GM18868 (cell line): ENCODE results near the gene USP49.
A peak's percentile ranks its signal among the peaks of the same experiment; 100 is the strongest.
"Not testable (repeated sequence)": the region's sequence is repeated elsewhere in the genome, so short reads cannot be mapped to it uniquely, and the experiment has no call there.

ENCODE experiments used
- ATAC-seq: cut with Tn5 transposase; IDR thresholded peaks from one replicate; pipeline ENCODE4 v1.9.1; 2021; ENCODE audit warnings: mild to moderate bottlenecking, moderate library complexity; ENCODE audit not compliant: unreplicated experiment

The USP49 gene

DNA sequence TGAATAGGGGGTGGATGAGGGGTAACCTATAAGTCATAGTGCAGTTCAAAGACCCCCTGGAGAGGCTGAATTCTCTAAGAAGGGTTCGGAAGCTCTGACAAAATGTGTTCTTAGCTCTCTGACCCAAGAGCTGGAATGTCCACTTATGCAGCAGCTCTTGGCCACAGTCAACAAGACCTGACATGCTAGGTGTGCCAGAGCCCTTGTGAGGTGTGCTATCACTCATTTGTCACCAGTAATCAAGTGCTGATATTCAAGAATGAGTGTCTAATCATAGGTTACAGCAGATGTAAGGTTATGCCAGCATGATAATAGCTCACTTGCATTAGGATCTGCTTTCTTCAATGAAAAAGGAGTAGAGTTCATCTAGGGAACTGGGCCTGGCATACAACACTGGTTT, 79.6 kb downstream of the USP49 start:
- ATAC-seq: no peak

GRCh38 chr6:41814629-41815028, 80.5 kb downstream of the USP49 start:
- no peak for ATAC-seq

DNA sequence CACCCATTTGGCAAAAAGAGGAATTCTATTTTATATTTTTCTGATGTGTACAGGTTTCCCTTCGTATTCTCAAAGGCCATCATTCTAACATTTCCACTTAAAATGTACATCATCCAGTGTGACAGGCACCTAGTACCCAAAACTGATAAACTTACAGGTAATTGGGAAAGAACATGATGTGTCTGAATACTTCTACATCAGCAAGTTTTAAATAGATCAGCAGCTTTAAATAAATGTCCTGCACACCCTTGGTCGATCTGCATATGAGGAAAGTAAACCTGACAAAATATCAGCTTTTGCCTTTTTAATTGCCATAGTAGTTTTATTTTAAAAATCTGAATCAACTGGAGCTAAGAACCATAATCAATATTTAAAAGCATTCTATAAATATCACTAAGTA, 81.2 kb downstream of the USP49 start:
- no peak for ATAC-seq

DNA sequence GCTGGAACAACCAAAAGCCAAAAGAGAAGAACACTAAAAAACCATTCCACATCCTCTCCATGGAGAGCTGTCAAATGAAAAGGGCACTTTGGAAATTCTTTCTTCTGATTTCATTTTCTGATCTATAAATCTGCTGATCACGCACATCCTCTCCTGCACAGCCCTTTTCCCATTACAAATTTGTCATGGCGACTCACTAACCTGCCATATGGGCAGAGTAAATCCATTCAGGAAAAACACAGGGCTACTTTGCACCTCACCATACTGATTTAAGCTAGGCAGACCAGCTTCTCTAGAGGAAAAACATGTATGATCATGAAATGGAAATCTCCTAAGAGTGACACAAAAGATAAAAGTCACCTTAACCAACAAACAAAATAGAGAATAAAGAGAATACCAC, 81.7 kb downstream of the USP49 start:
- no peak for ATAC-seq

- not testable (repeated sequence) for ATAC-seq
Observed at GRCh38 chr6:41811946-41812345, 83.2 kb downstream of the USP49 start.

- no peak for ATAC-seq
Observed at GRCh38 chr6:41811095-41811494, 84.1 kb downstream of the USP49 start.

DNA sequence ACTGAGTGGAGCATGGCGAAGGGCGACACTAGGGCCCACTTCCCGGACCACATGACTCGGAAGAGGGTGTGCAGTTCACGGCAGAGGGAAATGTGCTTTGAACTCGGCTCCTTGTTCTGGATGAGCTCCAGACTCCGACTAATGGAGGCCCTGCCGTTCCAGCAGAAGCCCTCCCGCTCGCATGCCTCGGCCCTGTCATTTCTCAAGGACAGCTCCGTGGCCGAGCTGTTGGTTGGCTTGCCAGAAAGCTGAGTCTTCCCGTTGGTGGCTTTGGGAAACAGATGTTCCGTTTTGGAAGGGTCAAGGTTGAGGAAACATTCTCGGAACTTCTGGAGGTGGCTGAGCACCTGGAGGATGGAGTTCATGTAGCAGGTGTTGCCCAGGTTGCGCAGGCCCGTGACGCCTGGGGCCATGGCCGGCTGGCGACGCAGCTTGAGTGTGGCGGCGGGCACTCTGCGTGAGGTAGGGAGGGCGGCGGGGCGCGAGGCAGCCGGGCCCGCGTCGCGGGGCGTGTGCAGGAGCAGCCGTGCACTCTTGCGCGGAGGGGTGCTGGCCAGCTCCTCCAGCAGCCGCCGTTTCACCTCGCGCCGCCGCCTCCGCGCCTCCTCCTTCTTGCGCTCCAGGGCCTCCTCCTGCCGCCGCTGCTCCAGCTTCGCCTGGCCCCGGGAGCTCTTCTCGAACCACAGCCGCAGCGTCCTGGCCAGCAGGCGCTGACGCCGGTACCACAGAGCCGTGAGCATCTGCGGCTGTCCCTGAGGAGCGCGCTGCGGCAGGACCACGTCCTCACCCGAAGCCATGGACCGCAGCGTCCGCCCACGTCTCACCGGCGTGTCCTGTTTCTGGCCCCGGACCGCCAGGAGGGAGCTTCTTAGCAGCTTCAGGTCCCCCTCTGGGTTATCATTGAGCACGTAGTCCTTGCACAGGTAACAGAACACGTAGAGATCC, 89.1 kb downstream of the USP49 start:
- ATAC-seq: no peak

GRCh38 chr6:41801380-41801779, 93.8 kb downstream of the USP49 start:
- no peak for ATAC-seq

DNA sequence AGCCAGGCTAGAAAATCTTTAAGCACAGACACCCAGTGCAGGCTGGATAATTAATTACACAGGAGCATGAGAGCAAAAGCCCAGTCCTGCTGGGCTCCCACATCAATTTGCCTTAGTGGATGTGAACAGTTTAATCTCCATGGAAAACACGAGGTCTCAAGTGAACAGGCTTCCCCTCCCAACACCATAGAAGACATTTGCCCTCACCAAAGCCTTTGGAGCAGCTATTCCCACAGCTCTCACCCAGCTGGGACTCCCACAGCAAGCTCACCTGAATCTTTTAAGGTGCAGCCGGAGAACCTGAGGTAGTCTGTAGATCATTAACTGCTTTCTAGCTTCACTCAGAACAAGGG, 95.6 kb downstream of the USP49 start:
- no peak for ATAC-seq

DNA sequence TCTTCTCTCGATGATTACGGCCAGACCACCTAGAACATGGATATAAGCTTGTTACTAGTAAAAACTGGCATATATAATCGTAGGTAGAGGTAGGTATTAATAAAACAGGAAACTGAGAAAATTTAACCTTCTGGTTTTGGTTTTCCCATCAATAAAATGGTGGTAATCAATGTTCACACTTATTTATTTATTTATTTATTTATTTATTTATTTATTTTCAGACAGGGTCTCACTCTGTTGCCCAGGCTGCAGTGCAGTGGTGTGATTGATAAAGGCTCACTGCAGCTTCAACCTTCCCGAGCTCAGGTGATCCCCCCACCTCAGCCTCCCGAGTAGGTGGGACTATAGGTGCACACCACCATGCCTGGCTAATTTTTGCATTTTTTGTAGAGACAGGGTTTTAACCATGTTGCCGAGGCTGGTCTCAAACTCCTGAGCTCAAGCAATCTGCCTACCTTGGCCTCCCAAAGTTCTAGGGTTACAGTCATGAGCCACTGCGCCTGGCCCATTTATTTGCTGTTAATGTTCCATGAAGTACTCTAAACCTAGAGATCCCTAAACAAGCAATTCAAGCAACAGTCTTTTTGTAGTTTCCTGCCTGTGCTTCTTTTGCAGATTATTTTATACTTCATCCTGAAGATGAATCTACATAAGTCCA, 96.1 kb downstream of the USP49 start:
- ATAC-seq: no peak

- ATAC-seq: no peak
Observed at GRCh38 chr6:41796474-41796873, 98.7 kb downstream of the USP49 start.

- no peak for ATAC-seq
Observed at GRCh38 chr6:41791984-41792383, 103.2 kb downstream of the USP49 start.

DNA sequence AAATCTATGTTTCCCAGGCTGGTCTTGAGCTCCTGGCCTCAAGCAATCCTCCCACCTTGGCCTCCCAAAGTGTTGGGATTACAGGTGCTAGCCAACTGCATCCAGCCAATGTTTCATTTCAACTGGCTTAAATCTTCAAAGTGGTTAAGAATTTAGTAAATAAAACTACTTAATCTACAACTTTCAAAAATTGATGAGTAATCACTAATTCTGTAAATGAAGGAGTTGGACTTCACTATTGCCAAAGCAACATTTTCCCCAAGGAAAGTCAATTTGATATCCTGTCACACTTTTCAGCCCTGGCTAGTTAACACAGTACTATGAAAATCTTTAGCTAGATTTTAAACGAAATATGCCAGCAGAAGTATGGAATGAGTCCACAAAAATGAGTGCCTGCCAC, 103.9 kb downstream of the USP49 start:
- no peak for ATAC-seq

- no peak for ATAC-seq
Observed at GRCh38 chr6:41790045-41790444, 105.1 kb downstream of the USP49 start.

GRCh38 chr6:41789390-41789724, 105.8 kb downstream of the USP49 start:
- no peak for ATAC-seq

DNA sequence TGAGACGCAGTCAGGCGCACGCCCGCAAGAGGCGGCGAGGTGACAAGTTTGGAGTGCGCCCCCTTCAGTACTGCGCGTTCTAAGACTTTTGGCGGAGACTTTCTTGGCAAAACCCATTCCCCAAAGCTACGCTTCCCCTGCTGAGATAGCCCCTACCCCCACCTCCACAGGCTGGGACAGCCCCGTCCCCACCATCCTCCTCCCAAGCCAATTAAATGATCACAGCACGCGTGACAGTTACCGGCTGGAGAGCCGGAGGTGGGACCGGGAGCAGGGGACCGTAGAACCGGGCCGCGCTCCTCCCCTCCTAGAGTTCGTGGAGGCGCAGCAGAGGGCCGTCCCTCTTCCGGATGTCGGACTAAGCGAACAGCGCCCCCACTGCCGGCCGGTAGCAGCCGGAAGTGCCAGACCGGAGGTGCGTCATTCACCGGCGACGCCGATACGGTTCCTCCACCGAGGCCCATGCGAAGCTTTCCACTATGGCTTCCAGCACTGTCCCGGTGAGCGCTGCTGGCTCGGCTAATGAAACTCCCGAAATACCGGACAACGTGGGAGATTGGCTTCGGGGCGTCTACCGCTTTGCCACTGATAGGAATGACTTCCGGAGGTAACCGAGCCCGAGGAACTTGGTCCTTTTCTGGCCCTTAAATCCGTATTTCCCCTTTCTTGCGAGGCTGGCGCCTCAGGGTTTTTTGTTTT, 107.8 kb downstream of the USP49 start, which contains the start of gene TOMM6:
TSS of gene TOMM6 (plus strand) at position 476 of the 699 bp plus-strand sequence. CDS start at position 480, 4 bp downstream.
- ATAC-seq: peak; percentile 83

DNA sequence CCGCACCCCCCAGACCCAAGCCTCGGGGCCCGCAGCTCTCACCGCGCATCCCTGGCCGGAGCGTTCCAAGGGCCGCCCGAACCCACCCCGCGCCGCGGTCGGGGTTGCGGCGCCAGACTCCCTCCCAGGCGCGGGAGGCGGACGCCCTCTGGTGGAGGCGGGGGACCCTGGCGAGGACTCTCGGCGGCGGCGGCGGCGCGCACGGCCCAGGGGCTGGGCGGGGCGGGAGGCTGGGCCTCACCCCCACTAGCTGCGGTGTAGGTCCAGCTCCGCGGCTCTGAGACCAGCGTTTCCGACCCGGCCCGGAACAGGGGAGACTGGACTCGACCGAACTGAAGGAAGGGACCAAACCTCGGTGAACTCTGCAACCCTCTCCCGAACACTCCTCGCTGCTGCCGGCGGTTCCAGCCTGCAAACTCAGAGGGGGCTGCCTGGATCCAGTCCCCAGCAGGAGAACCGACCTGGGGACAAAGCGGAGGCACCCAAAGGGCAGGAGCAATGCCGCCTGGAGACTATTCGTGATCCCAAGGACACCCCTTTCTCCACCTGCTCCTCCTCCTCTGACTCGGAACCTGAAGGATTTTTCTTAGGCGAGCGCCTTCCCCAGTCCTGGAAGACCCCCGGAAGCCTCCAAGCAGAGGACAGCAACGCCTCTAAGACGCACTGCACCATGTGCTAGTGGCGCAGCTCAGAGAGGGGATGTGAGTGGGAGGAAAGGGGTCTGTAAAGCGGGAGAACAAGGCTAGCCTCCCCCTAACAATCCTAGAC, 108.5 kb downstream of the USP49 start:
- ATAC-seq: peak; percentile 51

GRCh38 chr6:41785689-41786450, 109.3 kb downstream of the USP49 start:
- ATAC-seq: no peak

- no peak for ATAC-seq
Observed at GRCh38 chr6:41785254-41785653, 109.9 kb downstream of the USP49 start.

DNA sequence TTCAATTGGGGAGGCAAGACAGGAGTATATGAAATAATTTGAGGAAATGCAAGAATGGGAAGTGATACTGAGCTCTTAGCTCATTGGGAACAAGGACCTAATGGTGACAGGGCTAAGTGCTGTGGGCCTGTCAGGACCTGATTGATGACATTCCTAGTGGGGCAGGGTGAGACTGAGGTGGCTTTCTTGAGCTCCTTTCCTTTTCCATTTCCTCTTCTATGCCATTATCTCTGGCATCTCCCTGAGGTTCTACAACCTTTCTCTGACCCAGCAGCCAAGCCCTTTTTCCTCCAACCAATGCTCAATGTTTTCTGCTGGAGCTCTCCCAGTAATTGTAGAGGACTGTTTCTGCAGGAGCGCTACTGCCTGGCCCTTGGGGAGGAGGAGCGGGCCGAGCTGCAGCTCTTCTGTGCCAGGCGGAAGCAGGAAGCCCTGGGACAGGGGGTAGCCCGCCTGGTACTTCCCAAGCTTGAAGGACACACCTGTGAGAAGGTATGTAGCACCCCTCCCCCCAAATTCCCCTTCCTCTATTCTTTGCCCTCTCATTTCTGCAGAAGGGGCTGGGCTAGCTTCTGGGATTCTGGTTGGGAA, 110.5 kb downstream of the USP49 start:
- ATAC-seq: no peak
